Measurements from ENCODE around the gene SAT1. TPM values are rescaled to one million over a fixed set of nuclear protein-coding genes. Genes with fewer than 3 reads are reported as not detected.
A peak's percentile ranks its signal among the peaks of the same experiment; 100 is the strongest.

The SAT1 gene
- total and polyA plus RNA-seq, 2 donors (not counting 1 experiment from before 2014, with no cell fraction given): 118 to 148 TPM

- Histone ChIP-seq H3K27me3 (ENCODE audit: control insufficient read depth, insufficient read depth, low read length) (no peaks in the 10 kb centered on the region), H2AFZ (ENCODE audit: low read length) (no peak overlapping the region), H3K36me3 (ENCODE audit: control insufficient read depth, insufficient read depth, low read length) (no peaks in the 10 kb centered on the region), H3K79me2 (ENCODE audit: control insufficient read depth, insufficient read depth, low read length) (no peaks in the 10 kb centered on the region), H3K4me1 (ENCODE audit: control insufficient read depth, extremely low read depth, insufficient read depth, low read length) (no peaks in the 10 kb centered on the region), H3K9me3 (ENCODE audit: control insufficient read depth, insufficient read depth, low read depth, low read length) (no peaks in the 10 kb centered on the region), H4K20me1 (ENCODE audit: control insufficient read depth, extremely low read depth, insufficient read depth, low read length) (no peaks in the 10 kb centered on the region), H3K4me3 (replicated peaks in 1 of 4; ENCODE audit: control extremely low read depth in 1 of 4, insufficient read depth in 1 of 4, low read depth in 3 of 4, low read length in 4 of 4) (no peak overlapping the region), H3K27ac (ENCODE audit: insufficient read depth, low read length) (no peak overlapping the region), H3K9ac (ENCODE audit: insufficient read depth, low read length) (no peak overlapping the region), H3K4me2 (ENCODE audit: extremely low read depth, insufficient read depth, low read length) (no peak overlapping the region)
- DNase-seq (ENCODE audit: low read depth in 2 of 2): no peak
- no peak for TF ChIP-seq CTCF (conservative IDR thresholded peaks at IDR 0.05 in 1 of 2, IDR thresholded peaks at IDR 0.05 in 1 of 2; ENCODE audit: low read depth in 1 of 2, low read length in 2 of 2)
- TF ChIP-seq EZH2 (IDR thresholded peaks at IDR 0.05; ENCODE audit: low read length, missing control alignments): no peak
These were observed 9.3 kb upstream of the SAT1 start for GRCh38 chrX:23773601-23774175.

GRCh38 chrX:23776363-23776762, 6.6 kb upstream of the SAT1 start:
- H3K4me3 ChIP-seq (replicated peaks in 1 of 4; ENCODE audit: control extremely low read depth in 1 of 4, insufficient read depth in 1 of 4, low read depth in 3 of 4, low read length in 4 of 4): no peak overlapping the region
- no peaks in the 10 kb centered on the region for H3K9me3 ChIP-seq (ENCODE audit: control insufficient read depth, insufficient read depth, low read depth, low read length)
- H2AFZ ChIP-seq (ENCODE audit: low read length): no peak overlapping the region
- no peak for TF ChIP-seq EZH2 (IDR thresholded peaks at IDR 0.05; ENCODE audit: low read length, missing control alignments)
- no peak for TF ChIP-seq CTCF (conservative IDR thresholded peaks at IDR 0.05 in 1 of 2, IDR thresholded peaks at IDR 0.05 in 1 of 2; ENCODE audit: low read depth in 1 of 2, low read length in 2 of 2)
- no peak overlapping the region for H3K4me2 ChIP-seq (ENCODE audit: extremely low read depth, insufficient read depth, low read length)
- no peaks in the 10 kb centered on the region for H3K27me3 ChIP-seq (ENCODE audit: control insufficient read depth, insufficient read depth, low read length)
- H3K9ac ChIP-seq (ENCODE audit: insufficient read depth, low read length): no peak overlapping the region
- no peaks in the 10 kb centered on the region for H3K36me3 ChIP-seq (ENCODE audit: control insufficient read depth, insufficient read depth, low read length)
- DNase-seq (ENCODE audit: low read depth in 2 of 2): no peak
- no peak overlapping the region for H3K27ac ChIP-seq (ENCODE audit: insufficient read depth, low read length)
- H3K4me1 ChIP-seq (ENCODE audit: control insufficient read depth, extremely low read depth, insufficient read depth, low read length): no peaks in the 10 kb centered on the region
- H4K20me1 ChIP-seq (ENCODE audit: control insufficient read depth, extremely low read depth, insufficient read depth, low read length): no peaks in the 10 kb centered on the region
- H3K79me2 ChIP-seq (ENCODE audit: control insufficient read depth, insufficient read depth, low read length): no peaks in the 10 kb centered on the region

GRCh38 chrX:23779025-23779424, 3.9 kb upstream of the SAT1 start:
- TF ChIP-seq EZH2 (IDR thresholded peaks at IDR 0.05; ENCODE audit: low read length, missing control alignments): no peak
- peak in 1 of 2 donors; percentile 9 for TF ChIP-seq CTCF (conservative IDR thresholded peaks at IDR 0.05 in 1 of 2, IDR thresholded peaks at IDR 0.05 in 1 of 2; ENCODE audit: low read depth in 1 of 2, low read length in 2 of 2)
- no peak overlapping the region for H3K9ac ChIP-seq (ENCODE audit: insufficient read depth, low read length)
- no peaks in the 10 kb centered on the region for H3K4me1 ChIP-seq (ENCODE audit: control insufficient read depth, extremely low read depth, insufficient read depth, low read length)
- DNase-seq (ENCODE audit: low read depth in 2 of 2): peak; percentile 28 to 59
- H3K4me2 ChIP-seq (ENCODE audit: extremely low read depth, insufficient read depth, low read length): no peak overlapping the region
- no peaks in the 10 kb centered on the region for H3K36me3 ChIP-seq (ENCODE audit: control insufficient read depth, insufficient read depth, low read length)
- no peak overlapping the region for H2AFZ ChIP-seq (ENCODE audit: low read length)
- H3K27ac ChIP-seq (ENCODE audit: insufficient read depth, low read length): no peak overlapping the region
- H4K20me1 ChIP-seq (ENCODE audit: control insufficient read depth, extremely low read depth, insufficient read depth, low read length): no peaks in the 10 kb centered on the region
- H3K79me2 ChIP-seq (ENCODE audit: control insufficient read depth, insufficient read depth, low read length): no peaks in the 10 kb centered on the region
- H3K9me3 ChIP-seq (ENCODE audit: control insufficient read depth, insufficient read depth, low read depth, low read length): no peaks in the 10 kb centered on the region
- H3K4me3 ChIP-seq (replicated peaks in 1 of 4; ENCODE audit: control extremely low read depth in 1 of 4, insufficient read depth in 1 of 4, low read depth in 3 of 4, low read length in 4 of 4): no peak overlapping the region
- H3K27me3 ChIP-seq (ENCODE audit: control insufficient read depth, insufficient read depth, low read length): no peaks in the 10 kb centered on the region

All from fibroblast of lung (primary cell).